Muscle of leg (tissue), 9 donors: Measurements from ENCODE around the gene B4GALNT2. TPM values are rescaled to one million over a fixed set of nuclear protein-coding genes. Genes with fewer than 3 reads are reported as not detected.

Source experiments
- polyA plus RNA-seq, 8 donors: library from polyadenylated mRNA; unstranded; fragments of 120-200 nt; gene quantifications; one replicate each; pipeline versions ENCODE4 v1.2.1 to v1.2.3, GENCODE V29; 2013; ENCODE audit warnings: inconsistent platforms in 1 of 8, low replicate concordance in 1 of 8; ENCODE audit not compliant: insufficient read length in 8 of 8, insufficient read depth in 1 of 8
- total RNA-seq: library from RNA; stranded (reverse); fragments of 120-200 nt; gene quantifications from one replicate; pipeline ENCODE4 v1.2.4, GENCODE V29; 2013

The B4GALNT2 gene
- total and polyA plus RNA-seq, 9 donors: under 0.01 to 0.21 (median 0.07) TPM

Other genes with a start within 250 kb of the B4GALNT2 start
- gene ATP5MC1, start 240.0 kb upstream of the B4GALNT2 start, total RNA-seq: 78.6 TPM
- gene ATP5MC1, start 240.0 kb upstream of the B4GALNT2 start, polyA plus RNA-seq: 100 to 1,000 TPM; 127 to 154 (median 138) TPM
- 39.3 TPM for gene UBE2Z, start 224.4 kb upstream of the B4GALNT2 start, total RNA-seq
- 10 to 100 TPM; 53.4 to 70.7 (median 57.6) TPM for gene UBE2Z, start 224.4 kb upstream of the B4GALNT2 start, polyA plus RNA-seq
- gene SNF8, start 187.9 kb upstream of the B4GALNT2 start, total RNA-seq: 56.0 TPM
- gene SNF8, start 187.9 kb upstream of the B4GALNT2 start, polyA plus RNA-seq: 10 to 100 TPM; 70.1 to 83.3 (median 75.3) TPM
- not detected for gene GIP, start 164.2 kb upstream of the B4GALNT2 start, total RNA-seq
- 1 to 10 TPM in 1 of 8 donors, under 1 TPM in 1, not detected in 6; 0.63 to 4.2 TPM for gene GIP, start 164.2 kb upstream of the B4GALNT2 start, polyA plus RNA-seq
- 9.4 TPM for gene IGF2BP1, start 135.4 kb upstream of the B4GALNT2 start, total RNA-seq
- gene IGF2BP1, start 135.4 kb upstream of the B4GALNT2 start, polyA plus RNA-seq: 10 to 100 TPM in 7 of 8 donors, 1 to 10 TPM in 1; 9.9 to 21.6 (median 17.0) TPM
- gene GNGT2, start 77.8 kb downstream of the B4GALNT2 start, total RNA-seq: 0.89 TPM
- gene GNGT2, start 77.8 kb downstream of the B4GALNT2 start, polyA plus RNA-seq: 1 to 10 TPM in 5 of 8 donors, under 1 TPM in 3; 0.57 to 1.7 (median 1.2) TPM
- gene ABI3, start 77.9 kb downstream of the B4GALNT2 start, total RNA-seq: 3.1 TPM
- 1 to 10 TPM; 3.8 to 5.9 (median 4.8) TPM for gene ABI3, start 77.9 kb downstream of the B4GALNT2 start, polyA plus RNA-seq
- 7.5 TPM for gene PHOSPHO1, start 98.0 kb downstream of the B4GALNT2 start, total RNA-seq
- gene PHOSPHO1, start 98.0 kb downstream of the B4GALNT2 start, polyA plus RNA-seq: 10 to 100 TPM in 7 of 8 donors, 1 to 10 TPM in 1; 6.4 to 22.3 (median 12.7) TPM
- gene ZNF652, start 229.5 kb downstream of the B4GALNT2 start, total RNA-seq: 34.7 TPM
- 10 to 100 TPM; 12.6 to 19.6 (median 16.8) TPM for gene ZNF652, start 229.5 kb downstream of the B4GALNT2 start, polyA plus RNA-seq